Gastroesophageal sphincter (tissue), 3 donors: ENCODE measurements around the gene NAT8L.

ENCODE experiments used
- EP300 ChIP-seq: sonication (generic); formaldehyde crosslinking; IDR thresholded peaks from one replicate; pipeline ENCODE4 v1.6.1; 2017; ENCODE audit warnings: antibody characterized with exemption, mild to moderate bottlenecking
- POLR2A ChIP-seq, 2 donors: fragments of 450-650 bp; IDR thresholded peaks; one replicate each; pipeline ENCODE4 v1.6.1; 2017; ENCODE audit warnings: antibody characterized with exemption in 2 of 2, mild to moderate bottlenecking in 2 of 2, moderate library complexity in 1 of 2
- TF ChIP-seq, protein P1 (sequence below), 4 experiments: fragments of 200-600 bp in 2 of 4; fragments of 450-650 bp in 2 of 4; sonication (generic) in 1 of 4; IDR thresholded peaks; one replicate each; pipeline ENCODE4 v1.5.1; 2017 to 2019; ENCODE audit warnings: antibody characterized with exemption in 4 of 4, mild to moderate bottlenecking in 2 of 4, moderate library complexity in 2 of 4

DNA sequence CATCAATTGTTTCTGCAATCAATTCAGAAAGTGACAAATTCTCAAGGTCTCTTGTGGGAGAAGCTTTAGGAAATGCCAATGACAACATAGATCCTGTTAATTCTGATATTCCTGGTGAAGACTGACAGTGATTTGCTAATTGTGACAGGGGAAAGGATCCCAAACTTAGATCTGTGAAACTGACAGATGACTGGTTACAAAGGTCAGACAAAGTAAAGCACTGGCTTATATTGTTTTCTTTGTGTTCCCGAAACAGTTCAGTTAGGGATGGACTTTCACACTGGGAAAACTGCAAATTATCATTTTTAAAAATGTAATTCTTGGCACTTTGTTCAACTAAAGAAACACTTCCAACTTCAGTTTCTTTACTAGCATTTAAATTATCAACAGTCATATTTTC is 30.1 kb downstream of the NAT8L start:
- TF ChIP-seq, protein P1, sequence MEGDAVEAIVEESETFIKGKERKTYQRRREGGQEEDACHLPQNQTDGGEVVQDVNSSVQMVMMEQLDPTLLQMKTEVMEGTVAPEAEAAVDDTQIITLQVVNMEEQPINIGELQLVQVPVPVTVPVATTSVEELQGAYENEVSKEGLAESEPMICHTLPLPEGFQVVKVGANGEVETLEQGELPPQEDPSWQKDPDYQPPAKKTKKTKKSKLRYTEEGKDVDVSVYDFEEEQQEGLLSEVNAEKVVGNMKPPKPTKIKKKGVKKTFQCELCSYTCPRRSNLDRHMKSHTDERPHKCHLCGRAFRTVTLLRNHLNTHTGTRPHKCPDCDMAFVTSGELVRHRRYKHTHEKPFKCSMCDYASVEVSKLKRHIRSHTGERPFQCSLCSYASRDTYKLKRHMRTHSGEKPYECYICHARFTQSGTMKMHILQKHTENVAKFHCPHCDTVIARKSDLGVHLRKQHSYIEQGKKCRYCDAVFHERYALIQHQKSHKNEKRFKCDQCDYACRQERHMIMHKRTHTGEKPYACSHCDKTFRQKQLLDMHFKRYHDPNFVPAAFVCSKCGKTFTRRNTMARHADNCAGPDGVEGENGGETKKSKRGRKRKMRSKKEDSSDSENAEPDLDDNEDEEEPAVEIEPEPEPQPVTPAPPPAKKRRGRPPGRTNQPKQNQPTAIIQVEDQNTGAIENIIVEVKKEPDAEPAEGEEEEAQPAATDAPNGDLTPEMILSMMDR (IDR thresholded peaks at IDR 0.05) = no peak
- no peak for TF ChIP-seq POLR2A (IDR thresholded peaks at IDR 0.05)
- TF ChIP-seq EP300 = no peak
